GM10266 (cell line): ENCODE measurements around the gene TRIO.

Source experiments
- DNase-seq: peaks from one replicate; pipeline ENCODE4 v3.0.0; 2012; ENCODE audit errors: extremely low spot score
- CTCF ChIP-seq: IDR thresholded peaks from 2 replicates; pipeline ENCODE4 v1.5.1; 2012; ENCODE audit warnings: mild to moderate bottlenecking, low read depth; ENCODE audit not compliant: control insufficient read depth, insufficient read depth; ENCODE audit errors: missing control alignments

Gene TRIO

GRCh38 chr5:14512574-14512973, 369.4 kb downstream of the TRIO start:
- DNase-seq = no peak
- TF ChIP-seq CTCF = no peak

GRCh38 chr5:14513266-14513665, 370.1 kb downstream of the TRIO start:
- DNase-seq = no peak
- no peak for TF ChIP-seq CTCF

GRCh38 chr5:14516901-14517300, 373.8 kb downstream of the TRIO start:
- DNase-seq = no peak
- TF ChIP-seq CTCF = no peak

- no peak for TF ChIP-seq CTCF
- no peak for DNase-seq
Measured at GRCh38 chr5:14518638-14519037, 375.5 kb downstream of the TRIO start.

GRCh38 chr5:14521748-14522147, 378.6 kb downstream of the TRIO start:
- no peak for TF ChIP-seq CTCF
- no peak for DNase-seq

- no peak for DNase-seq
- no peak for TF ChIP-seq CTCF
Measured at GRCh38 chr5:14522721-14523120, 379.6 kb downstream of the TRIO start.

- TF ChIP-seq CTCF = no peak
- DNase-seq = no peak
Measured at GRCh38 chr5:14523243-14524034, 380.3 kb downstream of the TRIO start.
